H1 (cell line): ENCODE measurements around the gene EMD. TPM values are rescaled to one million over a fixed set of nuclear protein-coding genes. Genes with fewer than 3 reads are reported as not detected.

Experiments
- CBX8 ChIP-seq: fragments of 300-800, 300-1000 bp; sonication (generic); IDR thresholded peaks from 2 replicates; pipeline ENCODE4 v1.7.1; 2016; ENCODE audit warnings: low read depth, low read length, borderline replicate concordance
- CHD2 ChIP-seq: IDR thresholded peaks from 2 replicates; pipeline ENCODE4 v1.6.1; 2012; ENCODE audit warnings: low read length, improper control_type of control experiment
- EZH2 ChIP-seq: fragments of 200-600 bp; sonication (generic); IDR thresholded peaks from 2 replicates; pipeline ENCODE4 v1.7.1; 2012; ENCODE audit warnings: low read depth, mild to moderate bottlenecking, moderate library complexity, low read length, inconsistent platforms; ENCODE audit not compliant: severe bottlenecking
- NRF1 ChIP-seq: IDR thresholded peaks from 2 replicates; pipeline ENCODE4 v1.6.1; 2011; ENCODE audit warnings: mild to moderate bottlenecking, low read depth, low read length, improper control_type of control experiment
- RNF2 ChIP-seq: fragments of 200-900, 300-1000 bp; sonication (generic); IDR thresholded peaks from 2 replicates; pipeline ENCODE4 v1.7.1; 2016; ENCODE audit warnings: borderline replicate concordance, low read depth, mild to moderate bottlenecking, antibody characterized with exemption, low read length; ENCODE audit not compliant: poor library complexity, severe bottlenecking; ENCODE audit errors: missing control alignments
- SIN3A ChIP-seq, 2 experiments: IDR thresholded peaks in 1 of 2; conservative IDR thresholded peaks in 1 of 2; 2 replicates each; pipeline ENCODE4 v1.6.1; 2011 to 2012; ENCODE audit warnings: low read length in 2 of 2, improper control_type of control experiment in 1 of 2, low read depth in 1 of 2, mild to moderate bottlenecking in 1 of 2
- SIX5 ChIP-seq: IDR thresholded peaks from 2 replicates; pipeline ENCODE4 v1.6.1; 2011; ENCODE audit warnings: mild to moderate bottlenecking, low read depth, low read length
- polyA plus RNA-seq, 7 experiments: library from polyadenylated mRNA; depleted of rRNA in 3 of 7; stranded (reverse) in 5 of 7; unstranded in 2 of 7; fragments of >200 nt in 5 of 7; fragments of 200-250 nt in 2 of 7; gene quantifications; 1 replicate in 5 of 7; 2 replicates in 1 of 7; 4 replicates in 1 of 7; pipeline versions ENCODE4 v1.2.1 to v1.2.3, GENCODE V29; 2011 to 2013; ENCODE audit warnings: missing spikeins in 2 of 7, mixed read lengths in 2 of 7
- total RNA-seq: library from RNA; stranded (reverse); fragmentation: NEBNext Ultra II Directional; extraction: Animal tissue kit (Norgen Biotek cat#: 25700); gene quantifications from 2 replicates; pipeline ENCODE4 v1.2.1, GENCODE V29; 2021

Gene EMD
- total and polyA plus RNA-seq, 2 of the 8 experiments (the other 6 are each of a cell fraction or from before 2014, with no cell fraction given), result 45.5 to 109 TPM

- TF ChIP-seq RNF2 (no peak), EZH2 (no peak), CHD2 (no peak), NRF1 (no peak), SIX5 (no peak), CBX8 (no peak), SIN3A (conservative IDR thresholded peaks at IDR 0.05 in 1 of 2, IDR thresholded peaks at IDR 0.05 in 1 of 2; ENCODE audit: low read depth in 1 of 2, low read length in 2 of 2) (no peak)
Measured at GRCh38 chrX:154371789-154372300, 7.2 kb upstream of the EMD start (continued).
